ENCODE measurements around the gene GGT6. TPM values are rescaled to one million over a fixed set of nuclear protein-coding genes. Genes with fewer than 3 reads are reported as not detected.

Gene GGT6
- polyA plus RNA-seq, 1 of the 3 experiments (the other 2 are of a cell fraction) = not detected

DNA sequence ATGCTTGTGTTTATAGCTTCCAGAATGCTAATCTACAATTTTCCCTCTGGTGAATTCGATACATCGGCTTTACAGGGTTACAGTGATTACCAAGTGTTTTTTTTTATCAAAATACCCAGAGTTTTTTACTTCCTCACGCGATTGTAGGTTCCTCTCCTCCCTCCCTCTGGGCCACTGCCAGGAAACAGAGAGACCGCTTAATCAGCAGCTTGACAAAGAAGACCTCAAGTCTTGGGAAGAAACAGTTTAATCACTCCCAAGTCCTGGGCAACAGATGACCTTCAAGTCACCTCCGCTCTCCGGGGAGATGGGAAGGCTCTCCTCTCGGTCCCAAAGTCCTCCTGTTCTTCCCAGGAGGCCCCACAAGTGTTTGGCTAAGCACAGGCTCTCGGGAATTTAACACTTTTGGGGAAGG lies 47.4 kb upstream of the GGT6 start:
- Histone ChIP-seq H3K9me2 (no peaks in the 10 kb centered on the region), H2AFZ (ENCODE audit: low read depth) (no peak overlapping the region), H3K4me1 (ENCODE audit: control insufficient read depth in 1 of 2, insufficient read depth in 2 of 2, low read depth in 1 of 2, low read length in 1 of 2) (peaks cover 0 to 9% of the 10 kb centered on the region in 2 experiments; a peak in 1 of 4 replicates), H3K4me3 (ENCODE audit: low read depth in 2 of 2, low read length in 1 of 2) (no peak overlapping the region), H3F3A (replicated peaks; ENCODE audit: insufficient read depth) (no peaks in the 10 kb centered on the region), H3K4me2 (no peak overlapping the region), H3K27ac (ENCODE audit: low read depth in 2 of 2, low read length in 1 of 2) (no peak overlapping the region), H3K27me3 (ENCODE audit: insufficient read depth) (peaks cover 22% of the 10 kb centered on the region; the same call in 1 of the 2 replicates), H4K20me1 (ENCODE audit: insufficient read depth) (no peaks in the 10 kb centered on the region), H3K36me3 (replicated peaks in 1 of 2; ENCODE audit: control insufficient read depth in 1 of 2, insufficient read depth in 2 of 2, low read length in 1 of 2) (no peaks in the 10 kb centered on the region), H3K79me2 (ENCODE audit: insufficient read depth) (no peaks in the 10 kb centered on the region), H3K9ac (no peak overlapping the region), H3K9me3 (no peaks in the 10 kb centered on the region)
- WGBS (ENCODE audit: low lambda C conversion rate) = 61% methylated on average over 9 of the region's 9 CpGs
- DNase-seq = no peak
- CTCF ChIA-PET = interaction anchor here (1.5 to 5.1 kb wide), 3 partner anchors 8 to 41 kb away, joined by 6 to 59 read pairs (median 7); no protein-coding TSS in a partner anchor
- POLR2A ChIA-PET = no interaction called here
- TF ChIP-seq SMC3 (IDR thresholded peaks at IDR 0.05; ENCODE audit: low read depth, low read length) (no peak), ELF1 (IDR thresholded peaks at IDR 0.05) (no peak), EZH2phosphoT487 (IDR thresholded peaks at IDR 0.05; ENCODE audit: borderline replicate concordance, low read depth) (no peak), TAF1 (IDR thresholded peaks at IDR 0.05; ENCODE audit: borderline replicate concordance, low read depth, low read length) (no peak), NRF1 (IDR thresholded peaks at IDR 0.05; ENCODE audit: low read depth, low read length) (no peak), JUND (IDR thresholded peaks at IDR 0.05) (no peak)

DNA sequence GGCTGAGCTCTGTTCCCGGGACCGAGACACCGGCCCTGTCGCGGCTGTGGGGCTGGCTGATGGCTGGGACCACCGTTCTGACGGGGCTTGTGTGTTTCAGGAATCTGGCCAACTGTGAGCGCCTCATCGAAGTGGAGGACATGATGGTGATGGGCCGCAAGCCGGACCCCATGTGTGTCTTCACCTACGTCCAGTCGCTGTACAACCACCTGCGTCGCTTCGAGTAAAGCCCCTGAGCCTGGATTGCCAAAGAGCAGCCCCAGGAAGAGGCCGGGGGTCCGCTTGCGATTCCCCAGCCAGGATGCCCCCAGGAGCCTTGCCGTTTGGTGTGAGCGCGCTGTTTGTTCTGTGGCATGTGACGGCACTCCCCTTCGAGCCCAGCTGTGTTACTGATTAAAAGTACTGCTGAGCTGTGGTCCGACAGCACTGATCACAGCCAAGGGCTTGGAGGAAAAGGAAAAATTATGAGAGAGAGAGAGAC lies 46.9 kb upstream of the GGT6 start:
- Histone ChIP-seq H3K9me2 (no peaks in the 10 kb centered on the region), H3K36me3 (replicated peaks in 1 of 2; ENCODE audit: control insufficient read depth in 1 of 2, insufficient read depth in 2 of 2, low read length in 1 of 2) (no peaks in the 10 kb centered on the region), H3F3A (replicated peaks; ENCODE audit: insufficient read depth) (no peaks in the 10 kb centered on the region), H3K4me2 (no peak overlapping the region), H3K9me3 (no peaks in the 10 kb centered on the region), H3K79me2 (ENCODE audit: insufficient read depth) (no peaks in the 10 kb centered on the region), H3K9ac (no peak overlapping the region), H3K27me3 (ENCODE audit: insufficient read depth) (peaks cover 22% of the 10 kb centered on the region; the same call in 1 of the 2 replicates), H3K27ac (ENCODE audit: low read depth in 2 of 2, low read length in 1 of 2) (no peak overlapping the region), H3K4me3 (ENCODE audit: low read depth in 2 of 2, low read length in 1 of 2) (no peak overlapping the region), H4K20me1 (ENCODE audit: insufficient read depth) (no peaks in the 10 kb centered on the region), H2AFZ (ENCODE audit: low read depth) (no peak overlapping the region), H3K4me1 (ENCODE audit: control insufficient read depth in 1 of 2, insufficient read depth in 2 of 2, low read depth in 1 of 2, low read length in 1 of 2) (peaks cover 0 to 9% of the 10 kb centered on the region in 2 experiments; a peak in 1 of 4 replicates)
- TF ChIP-seq FOSL2 (IDR thresholded peaks at IDR 0.05; ENCODE audit: borderline replicate concordance, low read depth) = no peak
- TF ChIP-seq TCF12 (IDR thresholded peaks at IDR 0.05) = no peak
- no peak for TF ChIP-seq NFIC (IDR thresholded peaks at IDR 0.05; ENCODE audit: borderline replicate concordance)
- no peak for TF ChIP-seq SMC3 (IDR thresholded peaks at IDR 0.05; ENCODE audit: low read depth, low read length)
- no peak for TF ChIP-seq CTCF (IDR thresholded peaks at IDR 0.05)
- TF ChIP-seq, protein P1, sequence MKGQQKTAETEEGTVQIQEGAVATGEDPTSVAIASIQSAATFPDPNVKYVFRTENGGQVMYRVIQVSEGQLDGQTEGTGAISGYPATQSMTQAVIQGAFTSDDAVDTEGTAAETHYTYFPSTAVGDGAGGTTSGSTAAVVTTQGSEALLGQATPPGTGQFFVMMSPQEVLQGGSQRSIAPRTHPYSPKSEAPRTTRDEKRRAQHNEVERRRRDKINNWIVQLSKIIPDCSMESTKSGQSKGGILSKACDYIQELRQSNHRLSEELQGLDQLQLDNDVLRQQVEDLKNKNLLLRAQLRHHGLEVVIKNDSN (IDR thresholded peaks at IDR 0.05; ENCODE audit: borderline replicate concordance, low read depth) = no peak
- no peak for TF ChIP-seq SIN3A (IDR thresholded peaks at IDR 0.05; ENCODE audit: borderline replicate concordance, low read depth, low read length)
- no peak for TF ChIP-seq REST (IDR thresholded peaks at IDR 0.05; ENCODE audit: low read depth, low read length)
- no peak for TF ChIP-seq TEAD4 (IDR thresholded peaks at IDR 0.05; ENCODE audit: borderline replicate concordance, insufficient read depth)
- ChIA-PET CTCF (interaction anchor here (1.5 to 5.1 kb wide), 3 partner anchors 8 to 40 kb away, joined by 6 to 59 read pairs (median 7); no protein-coding TSS in a partner anchor), POLR2A (no interaction called here)
- DNase-seq = no peak
- WGBS (ENCODE audit: low lambda C conversion rate) = 91% methylated on average over 6 of the region's 25 CpGs

All from SK-N-SH (cell line).